ENCODE measurements around the gene TEX22.

- TF ChIP-seq CTCF (IDR thresholded peaks at IDR 0.05; ENCODE audit: low read length) (no peak), EZH2 (IDR thresholded peaks at IDR 0.05; ENCODE audit: borderline replicate concordance, low read length) (no peak)
Measured at GRCh38 chr14:105453847-105454246, 55.5 kb downstream of the TEX22 start.
